ENCODE measurements around the gene RELA.
"Not testable (repeated sequence)": the region's sequence is repeated elsewhere in the genome, so short reads cannot be mapped to it uniquely, and the experiment has no call there.

The RELA gene

GRCh38 chr11:65662799-65663638 is at the start of gene RELA:
Gene RELA (minus strand): TSS chr11:65662916. CDS start chr11:65662832, 84 bp downstream.
- no peak for TF ChIP-seq CTCF (IDR thresholded peaks at IDR 0.05; ENCODE audit: extremely low read depth, missing control alignments)
- DNase-seq (ENCODE audit: low spot score) = peak; percentile 98

GRCh38 chr11:65711785-65712632 is 49.3 kb upstream of the RELA start, which contains the start of gene KAT5:
Gene KAT5 (plus strand): TSS chr11:65712252. CDS start chr11:65712268, 16 bp downstream.
- TF ChIP-seq CTCF (IDR thresholded peaks at IDR 0.05; ENCODE audit: extremely low read depth, missing control alignments) = peak; percentile 94
- peak; percentile 90 for DNase-seq (ENCODE audit: low spot score)

GRCh38 chr11:65710421-65710820 is 47.7 kb upstream of the RELA start:
- no peak for DNase-seq (ENCODE audit: low spot score)
- no peak for TF ChIP-seq CTCF (IDR thresholded peaks at IDR 0.05; ENCODE audit: extremely low read depth, missing control alignments)

GRCh38 chr11:65709661-65710060 is 46.9 kb upstream of the RELA start:
- DNase-seq (ENCODE audit: low spot score) = no peak
- TF ChIP-seq CTCF (IDR thresholded peaks at IDR 0.05; ENCODE audit: extremely low read depth, missing control alignments) = no peak

- no peak for DNase-seq (ENCODE audit: low spot score)
Observed at GRCh38 chr11:65708451-65708850, 45.7 kb upstream of the RELA start.

GRCh38 chr11:65707002-65707401 is 44.3 kb upstream of the RELA start:
- not testable (repeated sequence) for DNase-seq (ENCODE audit: low spot score)

More at GRCh38 chr11:65708451-65708850, 45.7 kb upstream of the RELA start:
- TF ChIP-seq CTCF (IDR thresholded peaks at IDR 0.05; ENCODE audit: extremely low read depth, missing control alignments) = no peak

GRCh38 chr11:65706303-65706763 is 43.6 kb upstream of the RELA start:
- TF ChIP-seq CTCF (IDR thresholded peaks at IDR 0.05; ENCODE audit: extremely low read depth, missing control alignments) = peak; percentile 33
- DNase-seq (ENCODE audit: low spot score) = not testable (repeated sequence)
